NCI-H345 treated with DMSO at 0.1 percent for 48 hours (cell line): ENCODE data around the gene KDM4B.

Source experiments
- DNase-seq: peaks from one replicate; lab custom pipeline; 2025; ENCODE audit not compliant: unreplicated experiment; lab: John Stamatoyannopoulos, UW

KDM4B gene

GRCh38 chr19:5132206-5132560 is 163.3 kb downstream of the KDM4B start:
- peak; percentile 57 for DNase-seq

DNA sequence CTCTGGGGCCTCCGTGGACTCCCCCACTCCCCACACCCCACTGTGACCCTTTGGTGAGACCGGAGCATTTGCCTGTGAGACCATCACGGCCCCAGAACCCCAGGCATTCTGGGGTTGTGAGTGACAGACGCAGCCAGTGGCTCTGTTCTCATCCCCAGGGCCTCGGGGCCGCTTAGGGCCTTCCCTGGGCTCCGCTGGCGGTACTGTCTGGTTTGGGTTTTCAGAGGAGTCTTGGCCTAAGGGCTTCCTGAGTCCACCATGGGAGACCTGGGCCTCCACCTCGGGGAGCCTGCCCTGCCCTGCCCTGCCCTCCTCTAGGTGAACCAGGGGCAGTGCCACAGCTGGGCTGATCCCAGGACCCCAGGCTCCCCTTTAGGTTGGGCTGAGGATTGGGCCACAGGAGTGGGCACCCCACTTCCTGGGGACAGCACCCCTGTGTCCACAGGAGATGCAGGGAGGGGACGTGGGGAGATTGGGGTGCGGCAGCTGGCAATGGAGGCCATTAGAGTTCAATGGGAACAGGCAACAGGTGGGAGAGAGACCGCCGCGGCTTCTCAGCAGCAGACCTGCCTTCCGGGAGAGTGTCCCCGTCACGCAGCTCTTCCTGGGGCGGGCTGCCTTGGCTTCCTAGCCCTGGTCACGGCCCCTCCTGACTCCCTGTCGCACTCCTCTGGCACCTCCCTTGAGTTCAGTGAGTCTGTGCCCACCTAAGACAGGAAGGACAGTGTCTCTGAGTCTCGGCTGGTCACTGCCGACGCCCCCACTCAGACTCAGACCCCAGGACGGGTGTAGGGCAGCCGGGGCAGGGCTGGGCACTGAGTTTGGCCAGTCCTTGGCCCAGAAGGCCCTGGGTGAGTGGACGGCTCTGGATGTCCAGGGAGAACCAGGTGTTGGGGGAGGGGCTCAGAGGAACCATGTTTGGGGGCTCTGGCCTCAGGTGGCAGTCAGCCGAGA is 164.1 kb downstream of the KDM4B start:
- no peak for DNase-seq

GRCh38 chr19:5133986-5134595 is 165.2 kb downstream of the KDM4B start:
- DNase-seq: no peak

DNA sequence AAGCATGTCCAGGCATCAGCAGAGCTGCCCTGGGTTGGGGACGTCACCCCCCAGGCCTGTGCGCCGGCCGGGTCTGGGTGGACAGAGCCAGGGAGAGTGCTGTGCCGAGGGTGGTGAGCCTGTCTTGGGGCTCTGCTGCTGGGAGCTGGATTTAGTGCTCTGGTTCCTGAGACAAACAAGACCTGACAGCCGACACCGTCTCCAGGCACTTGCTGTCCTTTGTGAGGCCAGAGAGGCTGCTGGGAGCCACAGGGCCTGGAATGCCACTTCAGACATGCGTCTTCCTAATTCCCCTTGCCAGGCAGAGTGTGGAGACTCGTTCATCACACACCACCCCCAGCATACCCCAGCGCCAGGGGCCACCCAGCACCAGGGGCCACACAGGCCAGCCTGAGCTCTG is 165.8 kb downstream of the KDM4B start:
- DNase-seq: no peak

GRCh38 chr19:5136073-5136855 is 167.4 kb downstream of the KDM4B start:
- no peak for DNase-seq

- no peak for DNase-seq
Measured at GRCh38 chr19:5137114-5137513, 168.2 kb downstream of the KDM4B start.

- DNase-seq: no peak
Measured at GRCh38 chr19:5137571-5138124, 168.7 kb downstream of the KDM4B start.

GRCh38 chr19:5138606-5139582 is 170.0 kb downstream of the KDM4B start:
- DNase-seq: no peak

GRCh38 chr19:5139583-5140325 is 170.8 kb downstream of the KDM4B start:
- DNase-seq: no peak

- no peak for DNase-seq
Measured at GRCh38 chr19:5141129-5141849, 172.4 kb downstream of the KDM4B start.

DNA sequence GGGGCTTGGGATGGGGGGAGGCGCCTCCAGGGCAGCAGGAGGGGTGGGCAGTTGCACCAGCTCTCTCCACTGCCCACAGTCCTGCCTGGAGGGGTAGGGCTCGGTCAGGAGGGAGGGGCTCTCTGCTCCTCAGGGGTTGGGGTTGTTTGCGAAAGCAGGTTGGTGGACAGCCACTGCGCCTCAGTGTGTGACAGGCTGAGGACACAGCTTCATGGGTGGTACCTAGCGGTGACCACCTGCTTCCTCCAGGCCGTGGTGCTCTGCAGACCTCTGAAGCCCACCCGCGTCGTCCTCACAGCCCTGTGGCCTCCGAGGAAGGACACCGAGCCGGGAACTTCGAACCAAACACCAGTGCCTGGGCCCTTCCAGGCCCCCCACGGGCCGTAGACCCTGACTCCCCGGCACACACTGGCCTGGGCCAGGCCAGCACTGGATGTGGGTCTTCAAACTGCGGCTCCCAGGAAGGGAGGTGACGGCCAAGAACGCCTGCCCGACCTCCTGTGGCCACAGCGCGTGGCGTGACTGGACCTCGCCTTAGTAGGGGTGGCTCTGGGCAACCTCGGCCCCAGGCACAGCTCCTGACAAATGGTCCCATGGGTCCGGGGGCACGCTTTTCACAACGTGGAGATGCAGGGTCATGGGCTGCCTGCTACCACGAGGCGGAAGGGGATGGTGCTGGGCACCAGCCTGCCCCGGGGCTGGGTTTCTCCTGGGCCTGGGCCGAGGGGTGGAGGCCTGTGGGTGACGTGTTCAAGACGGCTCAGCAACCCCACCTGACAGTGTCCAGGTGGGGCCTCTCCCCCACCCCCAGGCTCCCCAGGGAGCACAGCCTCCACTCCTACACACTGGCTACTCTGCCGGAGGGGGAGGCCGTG is 173.2 kb downstream of the KDM4B start:
- no peak for DNase-seq

- no peak for DNase-seq
Measured at GRCh38 chr19:5142725-5143097, 173.8 kb downstream of the KDM4B start.

GRCh38 chr19:5143471-5144411 is 174.8 kb downstream of the KDM4B start:
- DNase-seq: no peak

DNA sequence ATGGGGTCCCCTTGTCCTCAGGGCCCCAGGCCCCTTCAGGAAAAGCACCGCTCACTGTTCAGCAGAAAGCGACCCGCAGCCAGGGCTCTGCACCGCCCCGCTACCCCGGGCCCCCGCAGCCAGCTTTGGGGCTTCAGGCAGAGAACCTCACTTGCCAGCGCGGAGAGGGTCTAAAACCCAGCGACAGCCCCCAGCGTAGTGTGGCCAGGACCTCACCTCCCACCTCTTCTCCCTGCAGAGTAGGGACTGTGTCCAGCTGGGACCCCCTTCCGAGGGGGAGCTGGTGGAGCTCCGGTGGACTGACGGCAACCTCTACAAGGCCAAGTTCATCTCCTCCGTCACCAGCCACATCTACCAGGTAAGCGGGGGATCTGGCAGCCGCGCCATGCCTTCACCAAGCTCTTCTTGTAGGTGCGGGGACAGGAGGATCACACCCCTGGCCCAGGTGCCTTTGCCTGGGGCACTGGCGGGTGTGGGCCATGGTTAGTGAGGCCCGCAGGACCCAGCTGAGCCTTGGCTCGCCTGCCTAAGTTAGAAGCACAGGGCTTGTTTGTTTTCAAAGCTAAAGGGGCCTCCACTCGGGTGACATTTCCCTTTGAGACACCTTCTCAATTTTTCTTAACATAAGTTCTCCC is 175.7 kb downstream of the KDM4B start:
- DNase-seq: no peak

DNA sequence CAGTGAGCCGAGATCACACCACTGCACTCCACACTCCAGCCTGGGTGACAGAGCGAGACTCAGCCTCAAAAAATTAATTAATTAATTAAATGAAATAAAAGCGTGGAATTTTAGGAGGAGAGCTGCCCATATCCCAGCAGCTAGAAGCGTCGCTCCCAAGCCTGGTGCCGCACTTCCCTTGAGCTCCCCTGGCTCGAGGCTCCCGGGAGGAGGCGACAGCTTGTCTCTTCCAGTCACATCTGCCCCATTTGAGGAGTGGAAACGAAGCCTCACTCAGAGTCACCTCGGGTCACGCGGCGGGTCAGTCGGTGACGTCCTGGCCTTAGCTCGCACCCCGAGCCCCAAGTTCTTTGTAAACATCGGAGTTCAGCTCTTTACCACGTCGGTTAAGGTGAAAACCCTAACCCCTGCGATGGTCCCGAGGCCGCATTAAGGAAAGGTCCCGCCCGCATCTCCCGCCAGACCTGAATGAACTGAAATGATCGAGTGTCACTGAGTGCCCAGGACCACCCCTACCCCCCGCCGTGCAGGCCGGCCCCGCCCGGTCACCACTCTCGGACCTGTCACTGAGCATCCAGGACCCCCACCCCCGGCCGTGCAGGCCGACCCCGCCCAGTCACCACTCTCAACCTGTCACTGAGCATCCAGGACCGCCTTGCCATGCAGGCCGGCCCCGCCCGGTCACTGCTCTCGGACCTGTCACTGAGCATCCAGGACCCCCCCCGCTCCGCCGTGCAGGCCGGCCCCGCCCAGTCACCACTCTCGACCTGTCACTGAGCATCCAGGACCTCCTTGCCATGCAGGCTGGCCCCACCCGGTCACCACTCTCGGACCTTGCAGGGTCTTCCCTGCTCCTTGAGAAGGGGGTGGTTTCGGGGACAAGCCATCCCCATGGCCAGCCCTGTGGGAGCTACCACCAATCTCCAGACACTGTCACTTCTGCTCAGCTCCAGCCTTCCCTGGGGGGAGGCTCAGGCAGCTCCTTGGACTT is 176.9 kb downstream of the KDM4B start:
- no peak for DNase-seq
